Stimulated activated CD8-positive, alpha-beta memory T cell treated with anti-CD3 and anti-CD28 coated beads, Interleukin-15, amount 100 ng/mL, for 48 hours (primary cell): Measurements from ENCODE around the gene ANKS1A.

ENCODE experiments used
- DNase-seq, 2 donors: peaks; one replicate each; pipeline ENCODE4 v3.0.0-alpha.2; 2020; ENCODE audit warnings: low read depth in 2 of 2

Gene ANKS1A

GRCh38 chr6:35054106-35054742, 165.2 kb downstream of the ANKS1A start:
- no peak for DNase-seq

- DNase-seq = no peak
Measured at GRCh38 chr6:35054743-35055130, 165.7 kb downstream of the ANKS1A start.

- no peak for DNase-seq
Measured at GRCh38 chr6:35055891-35056290, 166.8 kb downstream of the ANKS1A start.

GRCh38 chr6:35056952-35057351, 167.9 kb downstream of the ANKS1A start:
- no peak for DNase-seq

GRCh38 chr6:35057449-35058357, 168.6 kb downstream of the ANKS1A start:
- DNase-seq = no peak

GRCh38 chr6:35058358-35058675, 169.3 kb downstream of the ANKS1A start:
- DNase-seq = no peak

- no peak for DNase-seq
Measured at GRCh38 chr6:35058865-35059522, 169.9 kb downstream of the ANKS1A start.

- no peak for DNase-seq
Measured at GRCh38 chr6:35059596-35060345, 170.7 kb downstream of the ANKS1A start.

GRCh38 chr6:35061102-35061615, 172.1 kb downstream of the ANKS1A start:
- no peak for DNase-seq

- no peak for DNase-seq
Measured at GRCh38 chr6:35061651-35062410, 172.8 kb downstream of the ANKS1A start.

- DNase-seq = no peak
Measured at GRCh38 chr6:35062676-35063574, 173.9 kb downstream of the ANKS1A start.

- no peak for DNase-seq
Measured at GRCh38 chr6:35063701-35064280, 174.7 kb downstream of the ANKS1A start.

GRCh38 chr6:35064290-35064689, 175.2 kb downstream of the ANKS1A start:
- DNase-seq = no peak

- no peak for DNase-seq
Measured at GRCh38 chr6:35064757-35065440, 175.8 kb downstream of the ANKS1A start.

GRCh38 chr6:35065441-35065800, 176.4 kb downstream of the ANKS1A start:
- no peak for DNase-seq

- no peak for DNase-seq
Measured at GRCh38 chr6:35065870-35066269, 176.8 kb downstream of the ANKS1A start.

- no peak for DNase-seq
Measured at GRCh38 chr6:35067234-35067633, 178.2 kb downstream of the ANKS1A start.

GRCh38 chr6:35068206-35068605, 179.2 kb downstream of the ANKS1A start:
- no peak for DNase-seq

GRCh38 chr6:35068644-35069043, 179.6 kb downstream of the ANKS1A start:
- DNase-seq = no peak
